PFSK-1 (cell line): ENCODE results near the gene PIK3AP1.

ENCODE experiments used
- FOXP2 ChIP-seq: optimal IDR thresholded peaks from 2 replicates; pipeline ENCODE3; 2011; ENCODE audit warnings: borderline replicate concordance, control low read depth, inconsistent platforms; ENCODE audit not compliant: insufficient read depth; ENCODE audit errors: extremely low read length, extremely low read depth
- POLR2AphosphoS5 ChIP-seq: IDR thresholded peaks from 2 replicates; pipeline ENCODE4 v1.6.1; 2012; ENCODE audit warnings: low read depth, mild to moderate bottlenecking, control low read depth, low read length, moderate library complexity
- REST ChIP-seq, 2 experiments: IDR thresholded peaks; 2 replicates each; pipeline versions ENCODE4 v1.6.1 to v1.8.0; 2011 to 2012; ENCODE audit warnings: low read depth in 2 of 2, low read length in 2 of 2, control low read depth in 1 of 2, inconsistent platforms in 1 of 2, mild to moderate bottlenecking in 1 of 2, moderate library complexity in 1 of 2; ENCODE audit not compliant: insufficient read depth in 1 of 2
- SIN3A ChIP-seq: IDR thresholded peaks from 2 replicates; pipeline ENCODE4 v1.6.1; 2012; ENCODE audit warnings: mild to moderate bottlenecking, low read length, moderate library complexity, borderline replicate concordance; ENCODE audit not compliant: insufficient read depth
- TAF1 ChIP-seq: IDR thresholded peaks from 2 replicates; pipeline ENCODE4 v1.6.1; 2012; ENCODE audit warnings: low read length, control low read depth, borderline replicate concordance; ENCODE audit not compliant: insufficient read depth

The PIK3AP1 gene

GRCh38 chr10:96548589-96548988, 171.7 kb downstream of the PIK3AP1 start:
- TF ChIP-seq TAF1 (no peak), POLR2AphosphoS5 (no peak), SIN3A (no peak), FOXP2 (no peak), REST (IDR thresholded peaks at IDR 0.05; ENCODE audit: insufficient read depth in 1 of 2, low read depth in 2 of 2, low read length in 2 of 2) (no peak)
